ENCODE data around the gene PRAME.
"Not testable (repeated sequence)": the region's sequence is repeated elsewhere in the genome, so short reads cannot be mapped to it uniquely, and the experiment has no call there.

PRAME gene

DNA sequence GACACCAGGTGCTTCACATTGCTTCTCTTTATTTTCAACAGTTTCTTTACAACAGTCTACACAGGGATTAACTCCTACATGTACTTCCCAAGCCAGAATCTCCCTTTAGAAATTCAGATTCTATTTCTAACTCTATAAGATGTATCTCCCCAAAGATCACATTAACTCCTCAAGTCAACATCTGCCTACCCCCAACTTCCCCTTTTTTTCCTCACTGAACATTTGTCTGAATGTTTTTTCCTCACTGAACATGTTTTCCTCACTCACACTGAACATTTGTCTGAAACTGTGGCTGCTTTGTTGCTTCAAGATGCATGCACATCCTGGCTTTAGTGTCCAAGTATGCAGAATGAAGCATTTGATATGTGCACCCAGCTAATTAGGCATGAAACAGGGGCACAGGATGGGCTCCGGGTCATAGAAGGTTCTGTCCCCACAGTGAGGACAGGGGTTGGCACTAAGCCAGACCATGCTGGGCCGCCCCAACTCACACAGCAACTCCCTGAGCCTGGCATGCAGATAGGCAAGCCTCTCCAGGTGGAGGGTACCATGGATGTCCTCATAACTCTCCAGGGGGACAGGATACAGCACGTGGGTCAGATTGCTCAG is 11.3 kb downstream of the PRAME start:
- H3K27ac Mint-ChIP-seq, result no peak overlapping the region
- H3K9me3 Mint-ChIP-seq (ENCODE audit: low read depth), result no peaks in the 10 kb centered on the region
- H3K4me3 Mint-ChIP-seq, result no peak overlapping the region
- H3K36me3 Mint-ChIP-seq, result no peaks in the 10 kb centered on the region
- H3K27me3 Mint-ChIP-seq, result no peaks in the 10 kb centered on the region
- H3K4me1 Mint-ChIP-seq (ENCODE audit: low read depth), result no peaks in the 10 kb centered on the region

DNA sequence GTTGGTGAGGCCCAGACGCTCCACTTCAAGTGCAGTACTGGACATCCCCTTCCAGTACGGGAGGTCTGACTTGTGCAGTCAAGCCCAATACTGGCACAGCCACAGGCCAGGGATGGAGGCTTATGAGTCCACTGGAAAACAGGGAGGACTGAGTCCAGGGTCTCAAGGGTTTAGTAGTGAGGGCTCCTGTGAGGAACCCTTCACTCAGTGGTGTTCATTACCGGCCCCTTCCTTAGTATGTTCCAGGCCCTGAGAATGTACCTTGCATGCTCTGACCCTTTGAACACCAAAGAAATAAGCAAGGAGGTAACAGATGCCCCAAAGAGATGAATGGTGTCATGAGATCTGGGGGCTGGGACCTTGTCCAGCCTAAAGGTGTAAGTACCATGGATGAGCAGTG is 11.8 kb downstream of the PRAME start:
- no peak overlapping the region for H3K4me3 Mint-ChIP-seq
- H3K27ac Mint-ChIP-seq, result no peak overlapping the region
- no peaks in the 10 kb centered on the region for H3K36me3 Mint-ChIP-seq
- peaks cover under 1% of the 10 kb centered on the region for H3K27me3 Mint-ChIP-seq
- H3K4me1 Mint-ChIP-seq (ENCODE audit: low read depth), result no peaks in the 10 kb centered on the region
- no peaks in the 10 kb centered on the region for H3K9me3 Mint-ChIP-seq (ENCODE audit: low read depth)

DNA sequence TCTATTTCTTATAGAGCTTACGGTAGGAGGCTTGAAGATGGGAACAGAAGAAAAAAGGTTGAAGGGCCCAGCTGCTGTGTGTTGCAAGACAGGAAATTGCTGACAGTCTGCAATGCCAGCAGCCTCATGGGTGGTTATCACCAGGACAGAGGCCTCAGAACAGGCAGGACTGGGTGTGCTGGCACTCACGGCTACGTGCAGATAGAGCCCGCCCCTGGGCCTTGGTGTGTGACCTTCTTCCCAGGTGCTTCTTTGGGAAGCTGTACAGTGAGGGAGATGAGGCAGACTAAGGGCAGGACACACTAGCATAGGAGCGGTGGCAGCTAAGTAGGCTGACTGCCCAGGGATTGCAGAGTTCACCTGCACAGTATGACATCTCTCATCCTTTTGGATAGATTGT is 12.6 kb downstream of the PRAME start:
- no peaks in the 10 kb centered on the region for H3K36me3 Mint-ChIP-seq
- no peak overlapping the region for H3K27ac Mint-ChIP-seq
- no peaks in the 10 kb centered on the region for H3K4me1 Mint-ChIP-seq (ENCODE audit: low read depth)
- no peak overlapping the region for H3K4me3 Mint-ChIP-seq
- no peaks in the 10 kb centered on the region for H3K9me3 Mint-ChIP-seq (ENCODE audit: low read depth)
- peaks cover 2% of the 10 kb centered on the region for H3K27me3 Mint-ChIP-seq

DNA sequence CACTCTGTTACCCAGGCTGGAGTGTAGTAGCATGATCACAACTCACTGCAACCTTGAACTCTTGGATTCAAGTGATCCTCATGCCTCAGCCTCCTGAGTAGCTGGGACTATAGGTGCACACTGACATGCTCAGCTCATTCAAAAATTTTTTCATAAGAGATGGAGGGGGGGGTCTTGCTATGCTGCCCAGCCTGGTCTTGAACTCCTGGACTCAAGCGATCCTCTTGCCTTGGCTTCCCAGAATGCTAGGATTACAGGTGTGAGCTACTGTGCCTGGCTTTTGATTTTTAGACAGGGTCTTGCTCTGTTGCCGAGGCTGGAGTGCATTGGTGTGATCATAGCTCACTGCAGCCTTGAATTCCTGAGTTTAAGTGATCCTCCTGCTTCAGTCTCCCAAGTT is 14.0 kb downstream of the PRAME start:
- H3K9me3 Mint-ChIP-seq (ENCODE audit: low read depth), result no peaks in the 10 kb centered on the region
- no peak overlapping the region for H3K4me3 Mint-ChIP-seq
- H3K36me3 Mint-ChIP-seq, result no peaks in the 10 kb centered on the region
- no peaks in the 10 kb centered on the region for H3K4me1 Mint-ChIP-seq (ENCODE audit: low read depth)
- H3K27ac Mint-ChIP-seq, result no peak overlapping the region
- peaks cover 2% of the 10 kb centered on the region for H3K27me3 Mint-ChIP-seq

DNA sequence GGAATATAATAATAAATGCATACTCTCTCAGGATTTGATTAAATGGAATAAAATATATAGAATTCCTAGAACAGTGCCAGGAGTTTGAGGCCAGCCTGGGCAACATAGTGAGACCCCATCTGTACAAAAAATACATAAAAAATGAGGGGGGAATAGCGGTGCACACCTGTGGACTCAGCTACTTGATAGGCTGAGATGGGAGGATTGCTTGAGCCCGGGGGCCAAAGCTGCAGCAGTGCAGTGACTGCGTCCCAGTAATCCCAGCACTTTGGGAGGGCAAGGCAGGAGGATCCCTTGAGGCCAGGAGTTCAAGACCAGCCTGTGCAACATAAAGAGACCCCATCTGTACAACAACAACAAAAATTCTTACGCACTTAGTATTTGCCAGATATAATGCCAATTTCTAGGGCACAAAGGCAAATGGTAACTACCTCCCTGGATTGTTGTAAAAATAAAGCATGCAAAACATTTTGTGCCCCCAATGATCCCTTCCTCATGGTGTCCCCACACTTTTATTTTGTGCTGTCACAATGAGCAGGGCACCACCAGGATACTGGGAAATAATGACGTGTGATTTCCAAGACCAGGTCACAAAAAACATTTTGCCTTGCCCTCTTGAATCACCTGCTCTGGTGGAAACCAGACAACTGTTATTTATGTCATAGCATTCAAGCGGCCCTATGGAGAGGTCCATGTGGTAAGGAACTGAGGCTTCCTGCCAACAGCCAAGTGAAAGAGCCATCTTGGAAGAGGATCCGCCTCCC is 20.7 kb downstream of the PRAME start:
- Mint-ChIP-seq H3K27me3 (peaks cover 4% of the 10 kb centered on the region), H3K4me3 (no peak overlapping the region), H3K9me3 (ENCODE audit: low read depth) (no peaks in the 10 kb centered on the region), H3K36me3 (no peaks in the 10 kb centered on the region), H3K4me1 (ENCODE audit: low read depth) (no peaks in the 10 kb centered on the region), H3K27ac (no peak overlapping the region)

DNA sequence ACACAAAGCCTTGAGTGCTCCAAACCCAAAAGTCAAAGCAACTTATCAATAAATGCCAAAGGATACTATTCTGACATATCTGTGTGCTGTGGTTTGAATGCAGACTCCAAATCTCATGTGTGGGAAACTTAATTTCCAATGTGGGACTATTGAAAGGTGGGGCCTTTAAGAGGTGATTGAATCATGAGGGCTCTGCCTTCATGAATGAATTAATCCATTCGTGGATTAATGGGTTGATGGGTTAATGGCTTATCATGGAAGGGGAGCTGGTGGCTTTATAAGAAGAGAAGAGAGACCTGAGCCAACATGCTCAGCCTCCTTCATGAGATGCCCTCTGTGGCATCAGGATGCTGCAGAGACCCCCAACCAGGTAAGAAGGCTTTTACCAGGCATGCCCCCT is 22.1 kb downstream of the PRAME start:
- H3K27me3 Mint-ChIP-seq, result peaks cover 2% of the 10 kb centered on the region
- H3K4me1 Mint-ChIP-seq (ENCODE audit: low read depth), result no peaks in the 10 kb centered on the region
- no peak overlapping the region for H3K4me3 Mint-ChIP-seq
- H3K36me3 Mint-ChIP-seq, result no peaks in the 10 kb centered on the region
- no peaks in the 10 kb centered on the region for H3K9me3 Mint-ChIP-seq (ENCODE audit: low read depth)
- H3K27ac Mint-ChIP-seq, result no peak overlapping the region

DNA sequence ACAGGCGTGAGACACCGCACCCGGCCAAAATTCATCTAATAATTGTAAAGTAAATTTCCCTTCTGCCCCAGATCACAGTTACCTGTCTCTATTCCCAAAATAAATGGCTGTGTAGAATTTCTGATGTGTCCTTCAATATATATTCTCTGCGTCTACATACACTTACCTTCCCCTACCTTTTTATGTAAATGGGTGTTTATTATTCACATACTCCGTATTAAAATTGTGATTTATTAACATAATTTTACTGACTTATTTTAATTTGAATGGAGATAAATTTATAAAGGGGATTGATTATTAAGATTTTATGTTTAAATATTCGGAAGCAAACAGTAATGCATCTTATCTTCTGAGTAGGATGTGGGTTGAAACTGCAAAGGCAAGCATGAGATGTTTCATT is 22.6 kb downstream of the PRAME start:
- no peak overlapping the region for H3K4me3 Mint-ChIP-seq
- H3K27me3 Mint-ChIP-seq, result peaks cover 2% of the 10 kb centered on the region
- no peak overlapping the region for H3K27ac Mint-ChIP-seq
- H3K4me1 Mint-ChIP-seq (ENCODE audit: low read depth), result no peaks in the 10 kb centered on the region
- no peaks in the 10 kb centered on the region for H3K36me3 Mint-ChIP-seq
- no peaks in the 10 kb centered on the region for H3K9me3 Mint-ChIP-seq (ENCODE audit: low read depth)

DNA sequence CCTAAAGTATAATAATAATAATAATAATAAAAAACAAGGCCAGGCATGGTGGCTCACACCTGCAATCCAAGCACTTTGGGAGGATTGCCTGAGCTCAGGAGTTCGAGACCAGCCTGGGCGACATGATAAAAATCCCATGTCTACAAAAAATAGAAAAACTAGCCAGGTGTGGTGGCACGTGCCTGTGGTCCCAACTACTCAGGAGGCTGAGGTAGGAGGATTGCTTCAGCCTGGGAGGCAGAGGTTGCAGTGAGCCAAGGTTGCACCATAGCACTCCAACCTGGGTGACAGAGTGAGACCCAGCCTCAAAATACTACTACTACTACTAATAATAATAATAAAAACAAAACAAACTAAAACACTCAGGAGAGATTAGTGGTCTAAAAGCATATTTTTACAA is 23.4 kb downstream of the PRAME start:
- peaks cover 2% of the 10 kb centered on the region for H3K27me3 Mint-ChIP-seq
- no peak overlapping the region for H3K27ac Mint-ChIP-seq
- no peaks in the 10 kb centered on the region for H3K9me3 Mint-ChIP-seq (ENCODE audit: low read depth)
- H3K36me3 Mint-ChIP-seq, result no peaks in the 10 kb centered on the region
- no peak overlapping the region for H3K4me3 Mint-ChIP-seq
- no peaks in the 10 kb centered on the region for H3K4me1 Mint-ChIP-seq (ENCODE audit: low read depth)

DNA sequence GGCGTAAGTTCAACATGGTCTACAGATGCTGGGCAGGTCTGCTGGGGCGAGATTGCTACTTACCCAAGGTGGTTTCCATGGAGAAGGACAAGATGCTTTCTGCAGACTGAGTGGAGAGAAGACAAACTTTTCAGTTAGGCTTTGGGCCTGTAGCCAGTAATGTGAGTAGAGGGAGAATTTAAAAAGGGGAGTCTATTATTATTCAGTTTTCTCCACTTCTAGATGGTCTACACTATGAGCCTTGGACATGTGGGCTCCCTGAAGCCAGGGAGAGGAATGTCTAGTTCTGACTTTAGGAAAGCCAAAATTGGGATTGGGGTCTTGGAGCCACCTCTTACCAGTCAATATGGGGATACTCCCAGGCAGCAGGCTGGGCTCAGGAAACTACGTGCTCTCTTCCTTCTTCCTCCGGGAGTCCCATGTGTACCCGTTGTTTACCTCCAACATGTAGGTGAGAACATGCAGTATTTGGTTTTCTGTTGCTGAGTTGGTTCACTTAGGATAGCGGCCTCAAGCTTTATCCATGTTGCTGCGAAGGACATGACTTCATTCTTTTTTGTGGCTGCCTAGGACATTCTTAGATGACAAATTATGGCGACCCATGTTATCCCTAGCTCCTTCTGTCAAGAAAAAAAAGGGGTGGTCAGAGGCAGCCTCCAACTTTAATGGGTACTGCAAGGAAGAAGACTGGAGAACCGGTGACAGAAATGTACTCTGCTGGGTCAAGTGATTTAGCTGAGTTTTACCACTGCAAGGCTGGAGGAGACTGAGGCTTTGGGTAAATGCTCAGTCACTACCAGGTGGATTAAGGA is 24.3 kb downstream of the PRAME start:
- no peak overlapping the region for H3K27ac Mint-ChIP-seq
- no peak overlapping the region for H3K4me3 Mint-ChIP-seq
- peaks cover 2% of the 10 kb centered on the region for H3K27me3 Mint-ChIP-seq
- H3K9me3 Mint-ChIP-seq (ENCODE audit: low read depth), result no peaks in the 10 kb centered on the region
- H3K4me1 Mint-ChIP-seq (ENCODE audit: low read depth), result no peaks in the 10 kb centered on the region
- no peaks in the 10 kb centered on the region for H3K36me3 Mint-ChIP-seq

DNA sequence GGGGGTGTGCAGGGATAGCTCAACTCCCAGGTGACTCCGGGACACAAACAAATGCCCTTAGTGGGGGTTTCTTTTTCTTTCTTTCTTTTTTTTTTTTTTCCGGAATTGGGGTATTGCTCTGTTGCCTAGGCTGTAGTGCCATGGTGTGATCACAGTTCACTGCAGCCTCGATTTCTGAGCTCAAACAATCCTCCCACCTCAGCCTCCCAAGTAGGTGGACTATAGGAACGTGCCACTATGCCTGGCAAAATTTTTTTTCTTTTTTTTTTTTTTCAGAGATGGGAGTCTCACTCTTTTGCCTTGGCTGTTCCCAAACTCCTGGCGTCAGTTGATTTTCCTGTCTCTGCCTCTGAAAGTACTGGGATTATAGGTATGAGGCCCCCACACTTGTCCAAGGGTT is 25.2 kb downstream of the PRAME start:
- H3K27me3 Mint-ChIP-seq, result peaks cover 8% of the 10 kb centered on the region
- H3K36me3 Mint-ChIP-seq, result no peaks in the 10 kb centered on the region
- H3K9me3 Mint-ChIP-seq (ENCODE audit: low read depth), result no peaks in the 10 kb centered on the region
- H3K4me3 Mint-ChIP-seq, result no peak overlapping the region
- no peak overlapping the region for H3K27ac Mint-ChIP-seq
- H3K4me1 Mint-ChIP-seq (ENCODE audit: low read depth), result no peaks in the 10 kb centered on the region

DNA sequence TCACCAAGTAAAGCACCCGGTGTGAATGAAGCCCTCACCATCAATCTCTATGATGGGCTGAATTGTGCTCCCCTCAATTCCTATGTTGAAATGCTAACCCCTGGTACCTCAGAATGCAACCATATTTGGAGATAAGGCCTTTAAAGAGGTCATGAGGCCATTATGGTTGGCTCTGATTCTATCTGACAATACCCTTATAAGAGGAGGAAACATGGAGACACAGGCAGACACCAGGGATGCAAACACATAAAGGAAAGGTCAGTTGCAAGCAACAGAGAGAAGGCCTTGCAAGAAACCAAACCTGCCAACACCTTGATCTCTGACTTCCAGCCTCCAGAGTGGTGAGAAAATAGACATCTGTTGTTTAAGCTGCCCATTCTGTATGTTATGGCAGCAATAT is 25.6 kb downstream of the PRAME start:
- H3K27me3 Mint-ChIP-seq, result peaks cover 6% of the 10 kb centered on the region
- H3K27ac Mint-ChIP-seq, result no peak overlapping the region
- H3K4me1 Mint-ChIP-seq (ENCODE audit: low read depth), result no peaks in the 10 kb centered on the region
- H3K4me3 Mint-ChIP-seq, result no peak overlapping the region
- no peaks in the 10 kb centered on the region for H3K9me3 Mint-ChIP-seq (ENCODE audit: low read depth)
- no peaks in the 10 kb centered on the region for H3K36me3 Mint-ChIP-seq

DNA sequence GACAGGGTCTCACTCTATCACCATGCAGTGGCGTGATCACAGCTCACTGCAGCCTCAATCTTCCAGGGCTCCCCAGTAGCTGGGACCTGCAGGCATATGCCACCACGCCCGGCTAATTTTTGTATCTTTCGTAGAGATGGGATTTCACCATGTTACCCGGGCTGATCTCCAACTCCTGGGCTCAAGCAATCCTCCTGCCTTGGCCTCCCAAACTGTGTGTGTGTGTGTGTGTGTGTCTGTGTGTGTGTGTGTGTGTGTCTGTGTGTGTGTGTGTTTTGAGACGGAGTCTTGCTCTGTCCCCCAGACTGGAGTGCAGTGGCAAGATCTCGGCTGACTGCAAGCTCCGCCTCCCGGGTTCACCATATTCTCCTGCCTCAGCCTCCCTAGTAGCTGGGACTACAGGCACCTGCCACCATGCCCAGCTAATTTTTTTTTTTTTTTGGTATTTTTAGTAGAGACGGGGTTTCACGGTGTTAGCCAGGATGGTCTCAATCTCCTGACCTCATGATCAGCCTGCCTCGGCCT is 26.5 kb downstream of the PRAME start:
- not testable (repeated sequence) for H3K4me1 Mint-ChIP-seq (ENCODE audit: low read depth); H3K9me3 Mint-ChIP-seq (ENCODE audit: low read depth); H3K4me3 Mint-ChIP-seq

DNA sequence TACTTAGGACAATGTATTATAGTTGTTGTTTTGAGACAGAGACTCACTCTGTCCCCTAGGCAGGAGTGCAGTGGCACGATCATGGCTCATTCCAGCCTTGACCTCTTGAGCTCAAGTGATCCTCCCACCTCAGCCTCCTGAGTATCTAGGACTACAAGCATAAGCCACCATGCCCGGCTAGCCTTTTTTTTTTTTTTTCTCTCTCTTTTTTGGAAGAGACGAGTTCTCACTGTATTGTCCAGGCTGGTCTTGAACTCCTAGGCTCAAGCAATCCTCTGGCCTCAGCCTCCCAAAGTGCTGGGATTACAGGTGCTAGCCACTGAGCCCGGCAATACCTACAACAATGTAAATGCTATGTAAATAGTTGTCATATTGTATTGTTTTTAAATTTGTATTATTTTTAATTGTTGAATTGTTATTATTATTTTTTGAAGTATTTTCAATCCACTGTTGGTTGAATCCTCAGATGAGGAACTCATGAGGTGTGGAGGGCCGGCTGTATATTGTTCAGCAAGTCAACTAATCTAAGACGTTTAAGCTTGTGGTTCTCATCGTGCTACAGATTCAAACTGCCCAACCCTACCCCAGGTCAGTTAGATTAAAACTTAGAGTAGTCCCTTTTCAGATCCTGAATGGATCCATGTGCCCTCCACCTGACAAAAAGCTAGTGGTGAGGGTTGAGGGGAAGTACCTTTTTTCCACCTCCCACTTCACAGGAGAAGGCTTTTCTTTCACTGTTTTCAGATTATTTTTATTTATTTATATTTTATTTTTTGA is 27.1 kb downstream of the PRAME start:
- Mint-ChIP-seq H3K36me3 (no peaks in the 10 kb centered on the region), H3K4me1 (ENCODE audit: low read depth) (no peaks in the 10 kb centered on the region), H3K9me3 (ENCODE audit: low read depth) (no peaks in the 10 kb centered on the region), H3K4me3 (no peak overlapping the region), H3K27me3 (peaks cover 7% of the 10 kb centered on the region), H3K27ac (no peak overlapping the region)

More for the DNA sequence above, 26.5 kb downstream of the PRAME start:
- not testable (repeated sequence) for H3K27me3 Mint-ChIP-seq, H3K36me3 Mint-ChIP-seq, H3K27ac Mint-ChIP-seq

DNA sequence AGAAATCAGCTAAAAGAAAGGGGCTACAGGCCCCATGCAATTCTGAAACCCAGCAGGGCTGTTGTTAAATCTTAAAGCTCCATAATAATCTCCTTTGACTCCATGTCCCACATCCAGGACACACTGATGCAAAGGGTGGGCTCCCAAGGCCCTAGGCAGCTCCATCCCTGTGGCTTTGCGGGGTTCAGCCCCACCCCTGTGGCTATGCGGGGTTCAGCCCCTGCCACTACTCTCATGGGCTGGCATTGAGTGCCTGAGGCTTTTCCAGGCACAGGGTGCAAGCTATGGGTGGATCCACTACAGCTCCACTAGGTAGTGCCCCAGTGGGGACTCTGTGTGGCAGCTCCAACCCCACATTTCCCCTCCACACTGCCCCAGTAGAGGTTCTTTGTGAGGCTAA is 30.3 kb downstream of the PRAME start:
- Mint-ChIP-seq H3K9me3 (ENCODE audit: low read depth) (no peaks in the 10 kb centered on the region), H3K36me3 (no peaks in the 10 kb centered on the region), H3K4me3 (no peak overlapping the region), H3K27me3 (peaks cover 17% of the 10 kb centered on the region), H3K27ac (no peak overlapping the region), H3K4me1 (ENCODE audit: low read depth) (no peaks in the 10 kb centered on the region)

DNA sequence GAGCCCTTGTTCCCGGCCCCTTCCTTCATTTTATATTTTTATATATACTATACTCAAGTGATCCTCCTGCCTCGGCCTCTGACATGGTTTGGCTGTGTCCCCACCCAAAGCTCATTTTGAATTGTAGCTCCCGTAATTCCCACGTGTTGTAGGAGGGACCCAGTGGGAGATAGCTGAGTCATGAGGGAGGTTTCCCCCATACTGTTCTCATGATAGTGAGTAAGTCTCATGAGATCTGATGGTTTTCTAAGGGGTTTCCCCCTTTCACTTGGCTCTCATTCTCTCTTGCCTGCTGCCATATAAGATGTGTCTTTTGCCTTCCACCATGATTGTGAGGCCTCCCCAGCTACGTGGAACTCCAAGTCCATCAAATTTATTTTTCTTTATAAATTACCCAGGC is 31.8 kb downstream of the PRAME start:
- Mint-ChIP-seq H3K36me3 (no peaks in the 10 kb centered on the region), H3K27me3 (peaks cover 19% of the 10 kb centered on the region), H3K9me3 (ENCODE audit: low read depth) (no peaks in the 10 kb centered on the region), H3K4me3 (no peak overlapping the region), H3K4me1 (ENCODE audit: low read depth) (no peaks in the 10 kb centered on the region), H3K27ac (no peak overlapping the region)

Data from activated naive CD8-positive, alpha-beta T cell (primary cell).